H9 (cell line): ENCODE results near the gene DEAF1. TPM values are rescaled to one million over a fixed set of nuclear protein-coding genes. Genes with fewer than 3 reads are reported as not detected.

Source experiments
- DNase-seq: peaks from one replicate; pipeline ENCODE4 v3.0.0-alpha.2; 2017
- H2AFZ ChIP-seq: one replicate; pipeline ENCODE4 v1.6.1; 2013; ENCODE audit warnings: mild to moderate bottlenecking, low read length, control low read depth, moderate library complexity
- H2AK5ac ChIP-seq: 2 replicates; pipeline ENCODE4 v1.6.1; 2013; ENCODE audit warnings: low read length, control low read depth, mixed read lengths; ENCODE audit not compliant: insufficient read length
- H2BK120ac ChIP-seq: one replicate; pipeline ENCODE4 v1.6.1; 2013; ENCODE audit warnings: low read depth, mild to moderate bottlenecking, low read length, control low read depth, inconsistent platforms; ENCODE audit not compliant: poor library complexity, severe bottlenecking
- H2BK12ac ChIP-seq: 2 replicates; pipeline ENCODE4 v1.6.1; 2013; ENCODE audit warnings: low read length, control low read depth, mixed read lengths, low read depth; ENCODE audit not compliant: insufficient read length
- H2BK15ac ChIP-seq: 2 replicates; pipeline ENCODE4 v1.6.1; 2013; ENCODE audit warnings: low read depth, low read length, control low read depth
- H2BK20ac ChIP-seq: one replicate; pipeline ENCODE4 v1.6.1; 2013; ENCODE audit warnings: low read depth, mild to moderate bottlenecking, low read length, control low read depth, inconsistent platforms; ENCODE audit not compliant: poor library complexity, severe bottlenecking
- H2BK5ac ChIP-seq: 2 replicates; pipeline ENCODE4 v1.6.1; 2013; ENCODE audit warnings: low read length, control low read depth, mixed read lengths; ENCODE audit not compliant: insufficient read length
- H3K14ac ChIP-seq: 2 replicates; pipeline ENCODE4 v1.6.1; 2013; ENCODE audit warnings: low read length, control low read depth; ENCODE audit not compliant: insufficient read depth
- H3K18ac ChIP-seq: 2 replicates; pipeline ENCODE4 v1.6.1; 2013; ENCODE audit warnings: low read depth, mild to moderate bottlenecking, mixed read lengths, low read length, control low read depth; ENCODE audit not compliant: insufficient read length
- H3K23ac ChIP-seq: 2 replicates; pipeline ENCODE4 v1.6.1; 2013; ENCODE audit warnings: low read length, control low read depth, mixed read lengths, low read depth; ENCODE audit not compliant: insufficient read length
- H3K23me2 ChIP-seq: 2 replicates; pipeline ENCODE4 v1.6.1; 2013; ENCODE audit warnings: low read depth, mild to moderate bottlenecking, mixed read lengths, low read length, control low read depth; ENCODE audit not compliant: insufficient read length, poor library complexity, severe bottlenecking
- H3K27ac ChIP-seq: 2 replicates; pipeline ENCODE4 v1.5.1; 2013; ENCODE audit warnings: low read length, control low read depth, mixed read lengths, low read depth; ENCODE audit not compliant: insufficient read length
- H3K27me3 ChIP-seq: 2 replicates; pipeline ENCODE4 v1.6.1; 2013; ENCODE audit warnings: low read length, control low read depth, inconsistent platforms; ENCODE audit not compliant: insufficient read depth
- H3K4ac ChIP-seq: 2 replicates; pipeline ENCODE4 v1.6.1; 2013; ENCODE audit warnings: low read depth, mild to moderate bottlenecking, control low read depth, inconsistent platforms, low read length, moderate library complexity
- H3K4me1 ChIP-seq: 2 replicates; pipeline ENCODE4 v1.6.1; 2013; ENCODE audit warnings: low read length, control low read depth, inconsistent platforms; ENCODE audit not compliant: insufficient read depth
- H3K4me2 ChIP-seq: 2 replicates; pipeline ENCODE4 v1.6.1; 2013; ENCODE audit warnings: low read length, control low read depth, mixed read lengths; ENCODE audit not compliant: insufficient read length, insufficient read depth
- H3K56ac ChIP-seq: 2 replicates; pipeline ENCODE4 v1.6.1; 2013; ENCODE audit warnings: low read depth, mild to moderate bottlenecking, mixed read lengths, low read length, control low read depth; ENCODE audit not compliant: insufficient read length
- H3K79me1 ChIP-seq: 2 replicates; pipeline ENCODE4 v1.6.1; 2013; ENCODE audit warnings: low read depth, mild to moderate bottlenecking, moderate library complexity, low read length, control low read depth, inconsistent platforms; ENCODE audit not compliant: insufficient read depth, poor library complexity, severe bottlenecking
- H3K79me2 ChIP-seq: 2 replicates; pipeline ENCODE4 v1.6.1; 2013; ENCODE audit warnings: low read length, control low read depth, inconsistent platforms; ENCODE audit not compliant: insufficient read depth
- H3K9ac ChIP-seq: 2 replicates; pipeline ENCODE4 v1.6.1; 2013; ENCODE audit warnings: low read length, control low read depth, mixed read lengths; ENCODE audit not compliant: insufficient read length; ENCODE audit errors: extremely low read depth
- H3K9me3 ChIP-seq: one replicate; pipeline ENCODE4 v1.6.1; 2013; ENCODE audit warnings: low read depth, low read length, inconsistent platforms; ENCODE audit not compliant: control insufficient read depth
- H3T11ph ChIP-seq: one replicate; pipeline ENCODE4 v1.6.1; 2013; ENCODE audit warnings: mild to moderate bottlenecking, low read length, control low read depth, inconsistent platforms
- H4K20me1 ChIP-seq: one replicate; pipeline ENCODE4 v1.6.1; 2013; ENCODE audit not compliant: control insufficient read depth, insufficient read length, insufficient read depth
- H4K5ac ChIP-seq: 2 replicates; pipeline ENCODE4 v1.6.1; 2013; ENCODE audit warnings: low read depth, mild to moderate bottlenecking, mixed read lengths, low read length, control low read depth; ENCODE audit not compliant: insufficient read length
- H4K8ac ChIP-seq: replicated peaks from 2 replicates; pipeline ENCODE4 v1.6.1; 2013; ENCODE audit warnings: low read length, control low read depth, mixed read lengths, low read depth; ENCODE audit not compliant: insufficient read length
- H4K91ac ChIP-seq: 2 replicates; pipeline ENCODE4 v1.6.1; 2013; ENCODE audit warnings: low read depth, mild to moderate bottlenecking, moderate library complexity, mixed read lengths, low read length, control low read depth; ENCODE audit not compliant: insufficient read length
- H3K27ac Mint-ChIP-seq, 3 experiments: 2 replicates in 2 of 3; 3 replicates in 1 of 3; pipeline ENCODE4 v1.8.0; 2020 to 2021; ENCODE audit warnings: mixed read lengths in 3 of 3, mild to moderate bottlenecking in 1 of 3, moderate library complexity in 1 of 3
- H3K27me3 Mint-ChIP-seq: 2 replicates; pipeline ENCODE4 v1.8.0; 2021; ENCODE audit warnings: low read depth, mild to moderate bottlenecking, moderate library complexity, mixed read lengths
- H3K36me3 Mint-ChIP-seq, 3 experiments: 2 replicates in 2 of 3; 3 replicates in 1 of 3; pipeline ENCODE4 v1.8.0; 2020 to 2021; ENCODE audit warnings: low read depth in 3 of 3, mixed read lengths in 3 of 3; ENCODE audit not compliant: insufficient read depth in 1 of 3
- H3K4me1 Mint-ChIP-seq, 2 experiments: 2 replicates each; pipeline ENCODE4 v1.8.0; 2020; ENCODE audit warnings: mixed read lengths in 2 of 2
- H3K4me3 Mint-ChIP-seq, 2 experiments: 2 replicates in 1 of 2; 3 replicates in 1 of 2; pipeline ENCODE4 v1.8.0; 2020 to 2021; ENCODE audit warnings: mild to moderate bottlenecking in 2 of 2, mixed read lengths in 2 of 2, moderate library complexity in 1 of 2
- H3K9me3 Mint-ChIP-seq, 2 experiments: 2 replicates in 1 of 2; 3 replicates in 1 of 2; pipeline ENCODE4 v1.8.0; 2020; ENCODE audit warnings: mild to moderate bottlenecking in 2 of 2, mixed read lengths in 2 of 2, moderate library complexity in 1 of 2
- CTCF ChIP-seq: fragments of 200-600 bp; sonication (generic); conservative IDR thresholded peaks from 3 replicates; pipeline ENCODE4 v1.8.0; 2021; ENCODE audit warnings: antibody characterized with exemption, mild to moderate bottlenecking
- WGBS: extraction: QIAGEN DNeasy Blood & Tissue Kit; methylation state at CpG from one replicate; pipeline ENCODE4 v1.1.7; 2013; ENCODE audit warnings: missing lambda C conversion rate, low lambda C conversion rate, mixed read lengths; ENCODE audit not compliant: insufficient read length; ENCODE audit errors: extremely low coverage; 5-methylcytosine and 5-hydroxymethylcytosine counted together
- total RNA-seq: library from RNA; stranded (reverse); gene quantifications from 2 replicates; pipeline ENCODE4 v1.2.1, GENCODE V29; 2021

The DEAF1 gene
- total RNA-seq, 1 experiment from 2014 or later = 67.3 TPM

DNA sequence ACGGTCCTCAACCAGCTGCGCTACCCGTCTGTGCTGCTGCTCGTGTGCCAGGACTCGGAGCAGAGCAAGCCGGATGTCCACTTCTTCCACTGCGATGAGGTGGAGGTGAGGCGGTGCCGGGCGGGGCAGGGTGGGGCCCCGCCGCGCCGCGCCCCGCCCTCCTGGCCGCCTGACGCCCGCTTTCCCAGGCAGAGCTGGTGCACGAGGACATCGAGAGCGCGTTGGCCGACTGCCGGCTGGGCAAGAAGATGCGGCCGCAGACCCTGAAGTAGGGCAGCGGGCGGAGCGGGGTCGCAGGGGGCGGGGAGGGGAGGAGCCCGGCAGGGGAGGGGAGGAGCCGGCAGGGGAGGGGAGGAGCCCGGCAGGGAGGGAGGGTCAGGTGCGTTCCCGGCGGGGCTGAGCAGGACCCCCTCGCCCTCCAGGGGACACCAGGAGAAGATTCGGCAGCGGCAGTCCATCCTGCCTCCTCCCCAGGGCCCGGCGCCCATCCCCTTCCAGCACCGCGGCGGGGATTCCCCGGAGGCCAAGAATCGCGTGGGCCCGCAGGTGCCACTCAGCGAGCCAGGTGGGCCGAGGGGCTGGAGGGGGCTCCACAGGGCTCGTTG lies 25.7 kb upstream of the DEAF1 start:
- Histone ChIP-seq H3K79me2 (no peaks in the 10 kb centered on the region), H2AK5ac (no peak overlapping the region), H3K14ac (0 out of 2 replicates have a peak overlapping the region, but pooled peaks have one; percentile 34), H2BK20ac (no peak overlapping the region), H3K4me1 (no peaks in the 10 kb centered on the region), H2BK12ac (no peak overlapping the region), H3K4me2 (peak overlapping the region; percentile 51), H3T11ph (no peak overlapping the region), H2BK120ac (no peak overlapping the region), H3K79me1 (no peaks in the 10 kb centered on the region), H4K8ac (no peak overlapping the region), H3K27me3 (no peaks in the 10 kb centered on the region), H4K20me1 (no peaks in the 10 kb centered on the region), H3K18ac (peak overlapping the region; percentile 17), H3K27ac (no peak overlapping the region), H3K4ac (no peak overlapping the region), H3K23me2 (no peaks in the 10 kb centered on the region), H4K5ac (no peak overlapping the region), H2AFZ (no peak overlapping the region), H3K9me3 (no peaks in the 10 kb centered on the region), H2BK5ac (no peak overlapping the region), H3K56ac (no peak overlapping the region), H3K9ac (no peak overlapping the region), H3K23ac (no peak overlapping the region), H2BK15ac (no peak overlapping the region), H4K91ac (no peak overlapping the region)
- H3K4me1 Mint-ChIP-seq = peaks cover 3 to 22% of the 10 kb centered on the region in 2 experiments; a peak in 3 of 4 replicates
- no peak overlapping the region for H3K27ac Mint-ChIP-seq
- H3K27me3 Mint-ChIP-seq = no peaks in the 10 kb centered on the region
- peak; percentile 94 for DNase-seq
- H3K9me3 Mint-ChIP-seq = peaks cover 3 to 4% of the 10 kb centered on the region in 2 experiments; a peak in 1 of 5 replicates
- peaks cover 0 to 13% (median 0%) of the 10 kb centered on the region in 3 experiments; a peak in 3 of 7 replicates for H3K36me3 Mint-ChIP-seq
- TF ChIP-seq CTCF = peak; percentile 21; the same call in 1 of the 3 replicates
- H3K4me3 Mint-ChIP-seq = peak overlapping the region; percentile 41 to 71; a peak in 3 of 5 replicates
- no CpG with 5 or more reads among the region's 53 CpGs for WGBS
